Renal pelvis (tissue), 4 donors: ENCODE data around the gene LAMC1. TPM values are rescaled to one million over a fixed set of nuclear protein-coding genes. Genes with fewer than 3 reads are reported as not detected.
A peak's percentile ranks its signal among the peaks of the same experiment; 100 is the strongest.

ENCODE experiments used
- DNase-seq: peaks from one replicate; pipeline ENCODE4 v3.0.0-alpha.2; 2013
- polyA plus RNA-seq, 3 donors: library from polyadenylated mRNA; unstranded; fragments of 120-200 nt; gene quantifications; one replicate each; pipeline ENCODE4 v1.2.1, GENCODE V29; 2013; ENCODE audit not compliant: insufficient read length in 3 of 3

The LAMC1 gene
- polyA plus RNA-seq, 3 donors: 268 to 301 (median 297) TPM

GRCh38 chr1:183185941-183186490 lies 162.8 kb downstream of the LAMC1 start, which contains the start of gene LAMC2:
TSS of gene LAMC2 (plus strand) at chr1:183186264. CDS start at chr1:183186353, 89 bp downstream.
- peak; percentile 46 for DNase-seq

- no peak for DNase-seq
Measured at GRCh38 chr1:183186841-183187240, 163.6 kb downstream of the LAMC1 start.

- no peak for DNase-seq
Measured at GRCh38 chr1:183188240-183188639, 165.0 kb downstream of the LAMC1 start.

- no peak for DNase-seq
Measured at GRCh38 chr1:183191833-183192232, 168.6 kb downstream of the LAMC1 start.

GRCh38 chr1:183193963-183194525 lies 170.8 kb downstream of the LAMC1 start:
- no peak for DNase-seq

- DNase-seq: no peak
Measured at GRCh38 chr1:183194527-183195141, 171.4 kb downstream of the LAMC1 start.

GRCh38 chr1:183195142-183195574 lies 171.9 kb downstream of the LAMC1 start:
- DNase-seq: no peak

Other genes starting within 250 kb of the LAMC1 start
- gene NPL, start 233.6 kb upstream of the LAMC1 start, polyA plus RNA-seq: 1 to 10 TPM; 7.4 to 9.2 (median 9.1) TPM
- 100 to 1,000 TPM; 252 to 288 (median 284) TPM for gene DHX9, start 184.1 kb upstream of the LAMC1 start, polyA plus RNA-seq
- gene SHCBP1L, start 70.3 kb upstream of the LAMC1 start, polyA plus RNA-seq: under 1 TPM; 0.31 to 0.43 (median 0.31) TPM
- 1 to 10 TPM; 5.5 to 7.7 (median 6.4) TPM for gene LAMC2, start 162.8 kb downstream of the LAMC1 start, polyA plus RNA-seq